Epithelial cell of esophagus (primary cell): ENCODE measurements around the gene ADISSP.
A peak's percentile ranks its signal among the peaks of the same experiment; 100 is the strongest.

Experiments used
- DNase-seq: peaks from one replicate; pipeline ENCODE4 v3.0.0; 2010; ENCODE audit warnings: low read depth
- H3K4me3 ChIP-seq: 2 replicates; pipeline ENCODE4 v1.5.1; 2011; ENCODE audit warnings: mild to moderate bottlenecking, low read length, control low read depth
- TF ChIP-seq, protein P1 (sequence below): IDR thresholded peaks from 2 replicates; pipeline ENCODE4 v1.5.1; 2011; ENCODE audit warnings: low read depth, mild to moderate bottlenecking, low read length, control low read depth, inconsistent platforms; ENCODE audit not compliant: insufficient read depth; ENCODE audit errors: missing control alignments

Gene ADISSP

GRCh38 chr20:3788685-3789155, 21.2 kb upstream of the ADISSP start:
- no peak for DNase-seq
- no peak overlapping the region for H3K4me3 ChIP-seq
- TF ChIP-seq, protein P1, sequence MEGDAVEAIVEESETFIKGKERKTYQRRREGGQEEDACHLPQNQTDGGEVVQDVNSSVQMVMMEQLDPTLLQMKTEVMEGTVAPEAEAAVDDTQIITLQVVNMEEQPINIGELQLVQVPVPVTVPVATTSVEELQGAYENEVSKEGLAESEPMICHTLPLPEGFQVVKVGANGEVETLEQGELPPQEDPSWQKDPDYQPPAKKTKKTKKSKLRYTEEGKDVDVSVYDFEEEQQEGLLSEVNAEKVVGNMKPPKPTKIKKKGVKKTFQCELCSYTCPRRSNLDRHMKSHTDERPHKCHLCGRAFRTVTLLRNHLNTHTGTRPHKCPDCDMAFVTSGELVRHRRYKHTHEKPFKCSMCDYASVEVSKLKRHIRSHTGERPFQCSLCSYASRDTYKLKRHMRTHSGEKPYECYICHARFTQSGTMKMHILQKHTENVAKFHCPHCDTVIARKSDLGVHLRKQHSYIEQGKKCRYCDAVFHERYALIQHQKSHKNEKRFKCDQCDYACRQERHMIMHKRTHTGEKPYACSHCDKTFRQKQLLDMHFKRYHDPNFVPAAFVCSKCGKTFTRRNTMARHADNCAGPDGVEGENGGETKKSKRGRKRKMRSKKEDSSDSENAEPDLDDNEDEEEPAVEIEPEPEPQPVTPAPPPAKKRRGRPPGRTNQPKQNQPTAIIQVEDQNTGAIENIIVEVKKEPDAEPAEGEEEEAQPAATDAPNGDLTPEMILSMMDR = no peak

DNA sequence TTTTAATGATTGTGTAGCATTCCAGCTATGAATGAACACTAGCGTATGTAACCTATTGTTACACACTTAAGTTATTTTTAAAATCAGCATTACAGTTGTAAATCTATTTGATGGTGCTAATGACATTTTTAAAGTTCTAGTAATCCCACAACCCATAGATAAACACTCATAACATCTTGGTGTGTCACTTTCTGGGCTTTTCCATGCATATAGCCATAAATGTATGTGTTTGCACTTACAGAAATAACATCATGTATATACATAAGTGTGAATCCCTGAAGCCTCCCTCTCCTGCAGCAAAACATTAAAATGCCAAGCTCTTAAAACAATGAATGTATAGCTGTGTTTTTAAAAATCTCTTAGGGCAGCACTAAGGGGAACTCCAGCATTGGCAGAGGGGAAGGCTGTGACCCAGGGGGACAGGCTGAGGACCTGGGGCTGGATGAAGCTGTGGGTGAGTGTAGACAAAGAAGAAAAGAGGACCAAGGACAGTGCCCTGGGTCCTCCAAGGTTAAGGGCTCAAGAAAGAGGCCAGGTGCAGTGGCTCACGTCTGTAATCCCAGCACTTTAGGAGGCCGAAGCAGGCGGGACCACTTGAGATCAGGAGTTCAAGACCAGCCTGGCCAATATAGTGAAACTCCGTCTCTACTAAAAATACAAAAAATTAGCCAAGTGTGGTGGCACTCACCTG, 19.9 kb upstream of the ADISSP start:
- peak overlapping the region; percentile 44 for H3K4me3 ChIP-seq
- DNase-seq = no peak
- TF ChIP-seq, protein P1 = no peak

DNA sequence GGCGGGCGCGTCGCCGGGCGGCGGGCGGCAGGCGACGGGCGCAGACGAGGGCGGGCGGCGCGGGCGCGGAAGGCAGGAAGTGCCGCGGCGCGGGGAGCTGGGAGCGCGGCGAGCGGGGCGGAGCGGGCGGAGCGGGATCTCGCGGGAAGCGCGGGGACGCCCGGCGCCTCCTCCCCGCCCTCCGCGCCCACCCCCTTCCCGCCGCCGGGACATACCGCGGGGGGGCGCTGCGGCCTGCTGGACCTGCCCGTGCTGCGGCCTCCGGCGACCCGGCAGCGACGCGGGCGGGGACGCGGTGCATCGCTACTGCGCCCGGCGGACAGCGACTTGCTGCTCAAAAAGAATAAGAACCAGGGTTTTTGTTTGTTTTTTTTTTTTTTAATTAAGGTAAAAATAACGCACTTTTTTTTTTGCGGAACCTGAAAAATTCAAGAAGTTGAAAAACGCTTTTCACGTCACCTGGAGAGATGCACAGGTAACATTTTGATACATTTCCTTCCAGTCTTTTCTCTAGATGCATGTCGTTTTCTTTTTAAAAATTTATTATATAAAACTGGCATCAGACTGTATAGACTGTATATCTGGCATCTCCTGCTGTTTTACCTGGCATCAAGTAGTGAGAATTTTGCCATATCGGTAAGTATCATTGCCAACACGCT, 19.2 kb upstream of the ADISSP start, which contains the start of gene CENPB:
Gene CENPB (minus strand): TSS at position 76 of the 659 bp plus-strand sequence. CDS start 257 bp downstream, outside the sequence.
- TF ChIP-seq, protein P1 = peak; percentile 40
- H3K4me3 ChIP-seq = peak within 1 kb of the TSS; percentile 73
- peak; percentile 89 for DNase-seq

DNA sequence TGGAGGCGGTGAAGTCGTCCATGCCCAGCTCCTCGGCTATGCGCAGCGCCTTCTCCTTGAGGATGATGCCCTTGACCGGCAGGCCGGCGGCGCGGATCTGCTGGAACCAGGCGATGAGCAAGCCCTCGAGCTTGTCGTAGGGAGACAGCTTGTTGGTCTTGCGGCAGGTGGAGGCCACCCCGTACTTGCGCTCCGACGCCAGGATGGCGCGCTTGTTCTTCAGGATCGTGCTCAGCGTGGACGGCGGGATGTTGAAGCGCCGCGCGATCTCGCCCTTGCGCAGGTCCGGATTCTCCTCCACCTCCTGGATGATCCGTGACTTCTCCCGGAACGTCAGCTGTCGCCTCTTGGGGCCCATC, 18.6 kb upstream of the ADISSP start:
- peak; percentile 67 for DNase-seq
- peak overlapping the region; percentile 73 for H3K4me3 ChIP-seq
- TF ChIP-seq, protein P1 = no peak

DNA sequence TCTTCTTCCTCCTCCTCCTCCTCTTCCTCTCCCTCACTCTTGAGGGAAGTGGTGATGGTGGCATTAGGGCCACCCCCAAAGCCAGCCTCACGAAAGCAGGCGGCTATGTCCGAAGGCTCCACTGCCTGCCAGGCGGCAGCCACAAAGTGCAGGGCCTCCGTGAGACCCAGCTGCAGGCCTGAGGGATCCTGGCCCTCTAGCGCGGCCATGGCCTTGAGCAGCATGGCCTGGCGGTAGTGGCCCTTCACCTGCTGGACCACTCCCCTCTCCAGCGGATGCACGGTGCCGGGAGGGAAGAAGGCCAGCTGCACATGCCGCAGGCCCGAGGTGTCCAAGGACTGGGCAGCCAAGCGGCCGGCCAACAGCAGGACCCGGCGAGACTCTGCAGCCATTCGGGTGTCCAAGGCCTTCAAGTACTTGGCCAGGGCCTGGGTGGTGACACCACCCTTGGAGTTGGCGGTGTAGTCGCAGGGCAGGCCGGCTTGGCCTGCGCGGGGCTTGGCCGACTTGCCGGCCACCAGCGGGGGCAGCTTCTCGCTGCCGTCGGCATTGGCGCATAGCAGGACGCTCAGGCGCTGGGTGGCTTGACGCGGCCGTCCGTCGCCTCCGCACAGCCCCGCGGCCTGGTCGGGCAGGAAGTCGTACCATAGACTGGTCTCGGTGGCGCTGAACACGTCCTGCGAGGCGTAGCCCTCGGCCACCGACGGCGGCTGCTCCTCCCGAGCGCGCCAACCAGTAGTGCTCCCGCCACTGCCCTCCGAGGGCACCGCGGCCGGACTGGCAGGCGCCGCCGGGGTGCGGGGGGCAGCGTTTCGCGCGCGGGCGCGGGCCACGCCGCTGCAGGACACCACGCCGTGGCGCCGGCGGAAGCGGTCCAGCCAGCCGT, 17.9 kb upstream of the ADISSP start:
- peak overlapping the region; percentile 73 for H3K4me3 ChIP-seq
- peak; percentile 35 for DNase-seq
- TF ChIP-seq, protein P1 = no peak

- no peak for DNase-seq
- peak overlapping the region; percentile 73 for H3K4me3 ChIP-seq
- TF ChIP-seq, protein P1 = no peak
Observed at GRCh38 chr20:3784863-3785239, 17.3 kb upstream of the ADISSP start.
